Thyroid gland (tissue), 4 donors: Measurements from ENCODE around the gene POC1B. TPM values are rescaled to one million over a fixed set of nuclear protein-coding genes. Genes with fewer than 3 reads are reported as not detected.

Experiments
- DNase-seq, 2 donors: peaks; one replicate each; pipeline ENCODE4 v3.0.0-alpha.2; 2019
- H3K27ac ChIP-seq, 3 donors: fragments of 200-600 bp; sonication (generic); 1 replicate in 2 of 3; 2 replicates in 1 of 3; pipeline ENCODE4 v1.5.1; 2016 to 2019; ENCODE audit warnings: mild to moderate bottlenecking in 1 of 3, moderate library complexity in 1 of 3
- H3K27me3 ChIP-seq: fragments of 200-600 bp; sonication (generic); one replicate; pipeline ENCODE4 v1.5.1; 2019
- H3K36me3 ChIP-seq, 2 donors: fragments of 200-600 bp; sonication (generic); one replicate each; pipeline ENCODE4 v1.5.1; 2016 to 2019
- H3K4me1 ChIP-seq, 2 donors: fragments of 200-600 bp; sonication (generic); one replicate each; pipeline ENCODE4 v1.5.1; 2017 to 2019
- H3K4me3 ChIP-seq, 3 donors: fragments of 200-600 bp; sonication (generic); replicated peaks in 1 of 3; 1 replicate in 2 of 3; 2 replicates in 1 of 3; pipeline ENCODE4 v1.5.1; 2016; ENCODE audit warnings: mild to moderate bottlenecking in 1 of 3
- H3K9me3 ChIP-seq: fragments of 200-600 bp; sonication (generic); one replicate; pipeline ENCODE4 v1.5.1; 2017
- CTCF ChIP-seq, 6 experiments: fragments of 200-600 bp in 3 of 6; fragments of 450-650 bp in 3 of 6; sonication (generic) in 3 of 6; IDR thresholded peaks; one replicate each; pipeline ENCODE4 v1.5.1; 2016 to 2019; ENCODE audit warnings: antibody characterized with exemption in 6 of 6, mild to moderate bottlenecking in 2 of 6, inconsistent platforms in 1 of 6, moderate library complexity in 1 of 6
- POLR2A ChIP-seq, 2 donors: fragments of 450-650 bp; IDR thresholded peaks; one replicate each; pipeline ENCODE4 v1.6.1; 2017; ENCODE audit warnings: antibody characterized with exemption in 2 of 2, mild to moderate bottlenecking in 2 of 2, moderate library complexity in 1 of 2
- WGBS, 2 donors: methylation state at CpG; one replicate each; pipeline ENCODE4 v1.1.5; 2017; 5-methylcytosine and 5-hydroxymethylcytosine counted together
- intact Hi-C: fragments of 100-400 bp; cut with DNase I; formaldehyde crosslinking; loops from one replicate; pipeline ENCODE4 v1.15.1; 2023
- total RNA-seq, 4 donors: library from RNA; depleted of rRNA; stranded (reverse); fragments of >200 nt; gene quantifications; one replicate each; pipeline ENCODE4 v1.2.3, GENCODE V29; 2016

Gene POC1B
- total RNA-seq, 4 donors from 2014 or later = 21.2 to 38.3 (median 27.2) TPM

GRCh38 chr12:89490922-89491321 lies 34.9 kb downstream of the POC1B start:
- Histone ChIP-seq H3K27me3 (no peaks in the 10 kb centered on the region), H3K4me3 (no peak overlapping the region), H3K4me1 (no peaks in the 10 kb centered on the region), H3K9me3 (no peaks in the 10 kb centered on the region), H3K27ac (no peak overlapping the region), H3K36me3 (peaks cover 0 to 6% of the 10 kb centered on the region in 2 donors)
- no peak for DNase-seq
- no peak for TF ChIP-seq POLR2A (IDR thresholded peaks at IDR 0.05)
- TF ChIP-seq CTCF (IDR thresholded peaks at IDR 0.05) = no peak
- intact Hi-C loops = no loop called here
- 92 to 94% methylated on average over 1 of the region's 1 CpG for WGBS, 2 donors

- Histone ChIP-seq H3K4me3 (no peak overlapping the region), H3K9me3 (no peaks in the 10 kb centered on the region), H3K36me3 (peaks cover 0 to 6% of the 10 kb centered on the region in 2 donors), H3K4me1 (no peaks in the 10 kb centered on the region), H3K27ac (no peak overlapping the region), H3K27me3 (no peaks in the 10 kb centered on the region)
- WGBS, 2 donors = 93 to 95% methylated on average over 2 of the region's 2 CpGs
- TF ChIP-seq POLR2A (IDR thresholded peaks at IDR 0.05) = no peak
- no peak for TF ChIP-seq CTCF (IDR thresholded peaks at IDR 0.05)
- no peak for DNase-seq
- intact Hi-C loops = no loop called here
Observed at GRCh38 chr12:89486264-89486663, 39.6 kb downstream of the POC1B start.

GRCh38 chr12:89484470-89484869 lies 41.4 kb downstream of the POC1B start:
- Histone ChIP-seq H3K27me3 (no peaks in the 10 kb centered on the region), H3K36me3 (peaks cover 0 to 6% of the 10 kb centered on the region in 2 donors), H3K4me3 (no peak overlapping the region), H3K27ac (no peak overlapping the region), H3K9me3 (no peaks in the 10 kb centered on the region), H3K4me1 (no peaks in the 10 kb centered on the region)
- intact Hi-C loops = no loop called here
- WGBS, 2 donors = 92 to 100% methylated on average over 1 of the region's 1 CpG
- TF ChIP-seq CTCF (IDR thresholded peaks at IDR 0.05) = no peak
- no peak for TF ChIP-seq POLR2A (IDR thresholded peaks at IDR 0.05)
- no peak for DNase-seq

GRCh38 chr12:89481213-89481914 lies 44.5 kb downstream of the POC1B start:
- H3K4me1 ChIP-seq = no peaks in the 10 kb centered on the region
- no peaks in the 10 kb centered on the region for H3K9me3 ChIP-seq
- intact Hi-C loops = no loop called here
- H3K36me3 ChIP-seq = no peaks in the 10 kb centered on the region
- 84 to 93% methylated on average over 2 of the region's 2 CpGs for WGBS, 2 donors
- TF ChIP-seq CTCF (IDR thresholded peaks at IDR 0.05) (no peak), POLR2A (IDR thresholded peaks at IDR 0.05) (no peak)
- no peak overlapping the region for H3K4me3 ChIP-seq
- H3K27ac ChIP-seq = no peak overlapping the region
- DNase-seq = no peak
- no peaks in the 10 kb centered on the region for H3K27me3 ChIP-seq

GRCh38 chr12:89479982-89480381 lies 45.9 kb downstream of the POC1B start:
- WGBS, 2 donors = 66 to 76% methylated on average over 3 of the region's 3 CpGs
- no peaks in the 10 kb centered on the region for H3K36me3 ChIP-seq
- TF ChIP-seq CTCF (IDR thresholded peaks at IDR 0.05) = no peak
- TF ChIP-seq POLR2A (IDR thresholded peaks at IDR 0.05) = no peak
- no peaks in the 10 kb centered on the region for H3K4me1 ChIP-seq
- H3K27me3 ChIP-seq = no peaks in the 10 kb centered on the region
- intact Hi-C loops = no loop called here
- H3K27ac ChIP-seq = no peak overlapping the region
- peak in 1 of 2 donors; percentile 5 for DNase-seq
- H3K4me3 ChIP-seq = no peak overlapping the region
- H3K9me3 ChIP-seq = no peaks in the 10 kb centered on the region
